ENCODE measurements around the gene CTXN1.
"Not testable (repeated sequence)": the region's sequence is repeated elsewhere in the genome, so short reads cannot be mapped to it uniquely, and the experiment has no call there.

The CTXN1 gene

DNA sequence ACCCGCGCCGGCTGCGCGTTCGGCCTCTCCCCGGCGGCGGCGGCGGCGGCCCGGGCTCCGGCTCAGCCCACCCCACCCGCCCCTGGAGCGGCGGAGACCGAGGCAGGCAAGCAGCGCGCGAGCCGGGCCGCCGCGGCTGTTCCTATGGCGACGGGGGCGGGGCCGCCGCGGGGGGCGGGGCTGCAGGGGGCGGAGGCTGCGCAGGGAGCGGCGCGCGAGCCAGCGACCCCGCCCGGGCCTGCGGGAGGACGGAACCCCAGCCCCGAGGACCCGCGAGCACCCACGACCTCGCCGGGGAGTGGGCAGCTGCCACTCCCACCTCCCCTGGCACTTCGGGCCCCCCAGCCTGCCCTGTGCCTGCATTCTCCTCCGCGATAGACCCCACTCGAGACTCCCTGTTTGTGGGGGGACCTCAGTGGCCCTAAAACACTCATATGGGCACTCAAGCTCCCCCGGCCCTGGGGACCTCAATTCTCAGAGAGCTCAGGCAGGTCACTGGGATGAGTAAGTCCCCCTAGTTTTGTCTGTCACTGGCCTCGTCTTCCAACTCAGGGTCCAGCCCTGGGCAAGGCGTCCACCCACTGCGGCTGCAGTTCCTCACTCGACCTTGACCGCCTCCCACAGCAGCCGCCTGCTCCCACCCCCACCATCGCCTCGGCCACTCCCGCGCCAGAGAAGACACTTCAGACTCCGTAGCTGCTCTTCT is at the start of gene CTXN1:
CTXN1 (minus strand) TSS at position 115 of the 706 bp plus-strand sequence. CDS start 597 bp downstream, outside the sequence.
- DNase-seq (ENCODE audit: low read depth), result peak; percentile 21

DNA sequence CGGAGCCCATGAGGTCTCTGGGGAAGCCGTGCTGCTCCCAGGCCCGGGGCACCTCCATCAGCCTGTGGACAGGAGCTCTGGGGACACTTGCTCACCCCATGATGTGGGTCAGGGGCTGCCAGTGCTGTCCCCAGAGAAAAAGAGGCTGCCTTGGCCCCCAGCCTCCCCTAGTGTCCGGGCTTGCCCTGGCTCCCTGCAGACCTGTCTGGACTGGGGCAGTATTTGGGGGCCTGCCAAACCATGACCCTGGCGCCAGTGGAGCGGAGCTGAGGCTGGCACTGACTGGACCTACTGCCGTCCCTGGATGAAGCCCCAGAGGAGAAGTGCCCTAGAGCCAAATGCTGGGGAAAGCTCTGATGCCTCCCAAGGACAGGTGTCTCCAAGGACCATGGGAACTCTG is 49.1 kb upstream of the CTXN1 start:
- no peak for DNase-seq (ENCODE audit: low read depth)

DNA sequence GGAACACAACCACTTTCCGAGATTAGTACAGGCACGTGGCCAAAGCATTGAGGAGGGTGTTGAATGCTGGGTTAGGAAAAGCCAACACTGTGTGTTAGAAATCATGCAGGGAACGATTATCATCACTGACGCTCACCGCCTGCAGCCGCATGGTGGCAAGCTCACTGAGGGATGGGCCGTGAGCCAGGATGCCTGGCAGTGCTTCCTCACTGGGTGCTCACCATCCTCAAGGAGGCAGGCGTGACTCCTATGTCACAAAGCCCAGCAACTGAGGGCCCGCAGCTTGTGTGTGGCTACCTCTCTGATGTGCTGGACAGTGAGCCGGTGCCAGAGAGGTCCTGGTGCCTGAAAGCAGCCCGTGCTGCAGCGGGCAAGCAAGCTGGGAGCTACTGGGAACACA is 47.9 kb upstream of the CTXN1 start:
- no peak for DNase-seq (ENCODE audit: low read depth)

DNA sequence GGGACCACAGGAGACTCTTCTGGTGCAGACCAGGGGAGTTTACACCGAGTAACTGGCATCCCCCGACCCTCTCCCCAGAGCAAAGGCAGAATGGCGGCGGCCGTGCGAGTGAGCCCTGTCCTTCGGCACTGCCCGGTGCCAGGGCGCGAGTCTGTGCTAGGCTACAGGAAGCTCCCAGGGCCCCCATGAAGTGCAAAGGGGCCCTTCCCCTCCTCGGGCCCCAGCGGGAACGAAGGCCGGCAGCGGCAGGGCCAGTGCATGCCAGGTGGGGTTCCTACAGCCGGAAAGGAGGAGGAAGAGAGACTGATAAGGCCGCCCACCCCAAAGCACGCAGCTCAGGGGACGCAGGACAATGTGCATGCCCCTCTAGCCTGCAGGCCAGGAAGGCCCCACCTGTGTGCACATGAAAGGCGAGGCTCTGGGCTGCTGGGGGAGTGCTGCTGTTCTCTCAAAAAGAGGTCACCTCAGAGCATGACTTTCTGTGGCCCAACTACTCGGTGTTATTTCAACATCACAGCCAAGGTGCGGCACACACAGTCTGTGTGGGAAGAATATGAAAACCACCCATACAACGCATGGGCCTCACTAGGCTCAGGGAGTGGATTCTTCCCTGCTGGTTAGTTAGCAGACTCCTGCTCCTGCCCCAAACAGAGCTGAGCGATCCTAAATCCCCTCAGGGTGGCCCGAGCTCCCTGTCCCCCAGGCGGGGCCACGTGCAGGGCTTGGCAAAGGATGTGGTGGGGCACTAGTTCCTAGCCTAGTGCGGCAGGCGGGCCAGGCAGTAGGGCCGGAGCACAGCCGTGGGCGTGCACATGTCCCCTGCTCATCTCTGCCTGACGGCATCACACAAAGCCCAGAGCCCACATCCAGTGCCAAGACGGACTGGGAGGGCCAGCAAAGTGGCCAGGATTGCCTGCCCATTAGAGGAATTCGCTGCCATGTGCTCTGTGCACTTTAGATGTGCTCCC is 45.9 kb upstream of the CTXN1 start:
- DNase-seq (ENCODE audit: low read depth), result no peak

DNA sequence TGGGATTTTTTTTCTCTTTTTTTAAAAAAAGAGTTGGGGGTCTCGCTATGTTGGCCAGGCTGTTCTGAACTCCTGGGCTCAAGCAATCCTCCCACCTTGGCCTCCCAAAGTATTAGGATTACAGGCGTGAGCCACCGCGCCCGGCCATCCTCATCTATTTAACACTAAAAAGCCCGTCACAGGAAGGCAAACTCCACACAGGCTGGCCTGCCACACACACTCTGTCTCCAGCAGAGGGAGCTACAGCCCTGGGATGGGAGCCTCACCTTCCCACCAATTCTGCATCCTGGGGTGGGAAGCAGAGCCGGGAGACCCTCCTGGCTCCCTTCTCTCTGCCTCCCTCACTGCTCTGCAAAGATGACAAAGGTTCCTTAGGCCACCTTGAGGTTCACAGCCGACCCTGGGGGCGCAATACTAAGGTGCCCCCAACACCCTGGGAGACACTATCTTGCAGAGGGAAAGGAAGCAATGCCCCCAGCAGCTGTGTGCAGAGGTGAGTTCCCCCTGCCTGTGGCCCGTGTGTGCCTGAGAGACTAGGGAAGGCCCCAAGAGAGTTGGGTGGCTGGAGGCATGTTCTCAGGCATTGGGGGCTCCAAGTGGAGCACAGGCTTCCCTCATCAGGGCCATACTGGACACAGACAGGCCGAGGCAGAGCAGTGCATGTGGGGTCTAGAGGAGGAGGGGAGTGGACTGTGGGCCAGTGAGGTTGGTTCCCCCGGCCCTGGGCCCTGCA is 44.9 kb upstream of the CTXN1 start:
- peak; percentile 13 for DNase-seq (ENCODE audit: low read depth)

DNA sequence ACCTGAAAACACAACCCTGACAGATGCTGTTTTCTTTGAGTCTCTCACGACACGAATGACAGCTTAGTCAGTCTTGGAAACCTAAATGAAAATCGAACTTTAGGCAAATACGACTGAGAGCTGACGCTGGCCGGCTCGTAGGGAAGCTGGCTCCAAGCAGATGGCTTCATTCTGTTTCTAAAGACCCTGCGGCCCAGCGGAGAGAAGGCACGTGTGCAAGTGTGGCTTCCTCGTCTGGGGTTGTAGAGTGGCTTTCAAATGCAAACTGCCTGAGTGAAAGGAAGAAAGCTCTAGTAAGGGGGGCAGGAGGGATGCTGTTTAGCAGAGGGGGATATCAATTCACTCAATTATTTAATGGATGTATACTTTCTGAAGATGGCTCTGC is 43.6 kb upstream of the CTXN1 start:
- no peak for DNase-seq (ENCODE audit: low read depth)

DNA sequence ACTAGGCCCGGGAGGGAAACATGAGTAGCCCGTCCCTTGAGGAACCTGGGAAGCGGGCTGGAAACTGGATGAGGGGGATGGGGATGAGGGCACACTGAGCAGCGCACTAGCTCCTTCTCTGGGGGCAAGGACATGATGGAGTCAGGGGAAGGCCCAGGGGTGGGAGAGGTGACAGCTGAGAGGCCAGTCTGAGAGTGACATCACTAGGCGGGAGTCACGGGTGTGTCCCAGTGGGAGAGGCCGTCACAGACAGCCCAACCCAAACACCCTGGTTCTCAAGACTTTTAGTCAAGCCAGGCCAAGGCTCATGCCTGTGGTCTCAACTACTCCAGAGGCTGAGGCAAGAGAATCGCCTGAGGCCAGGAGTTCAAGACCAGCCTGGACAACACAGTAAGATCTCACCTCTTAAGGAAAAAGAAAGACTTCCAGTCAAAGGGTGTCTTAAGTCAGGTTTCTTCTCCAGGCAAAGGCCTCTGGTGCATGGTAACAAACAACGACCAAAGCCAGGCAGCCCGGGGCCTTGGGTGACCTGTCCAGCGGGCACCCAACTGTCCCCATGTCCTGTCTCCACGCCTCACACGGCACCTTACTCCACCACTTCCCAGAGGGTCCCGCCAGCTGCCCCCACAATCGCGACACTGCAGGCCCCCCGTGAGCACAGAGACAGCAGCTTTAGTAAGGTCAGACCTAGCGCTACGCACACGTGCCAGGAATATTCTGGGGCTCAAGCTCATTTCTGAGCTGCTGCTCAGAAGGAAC is 43.0 kb upstream of the CTXN1 start:
- no peak for DNase-seq (ENCODE audit: low read depth)

DNA sequence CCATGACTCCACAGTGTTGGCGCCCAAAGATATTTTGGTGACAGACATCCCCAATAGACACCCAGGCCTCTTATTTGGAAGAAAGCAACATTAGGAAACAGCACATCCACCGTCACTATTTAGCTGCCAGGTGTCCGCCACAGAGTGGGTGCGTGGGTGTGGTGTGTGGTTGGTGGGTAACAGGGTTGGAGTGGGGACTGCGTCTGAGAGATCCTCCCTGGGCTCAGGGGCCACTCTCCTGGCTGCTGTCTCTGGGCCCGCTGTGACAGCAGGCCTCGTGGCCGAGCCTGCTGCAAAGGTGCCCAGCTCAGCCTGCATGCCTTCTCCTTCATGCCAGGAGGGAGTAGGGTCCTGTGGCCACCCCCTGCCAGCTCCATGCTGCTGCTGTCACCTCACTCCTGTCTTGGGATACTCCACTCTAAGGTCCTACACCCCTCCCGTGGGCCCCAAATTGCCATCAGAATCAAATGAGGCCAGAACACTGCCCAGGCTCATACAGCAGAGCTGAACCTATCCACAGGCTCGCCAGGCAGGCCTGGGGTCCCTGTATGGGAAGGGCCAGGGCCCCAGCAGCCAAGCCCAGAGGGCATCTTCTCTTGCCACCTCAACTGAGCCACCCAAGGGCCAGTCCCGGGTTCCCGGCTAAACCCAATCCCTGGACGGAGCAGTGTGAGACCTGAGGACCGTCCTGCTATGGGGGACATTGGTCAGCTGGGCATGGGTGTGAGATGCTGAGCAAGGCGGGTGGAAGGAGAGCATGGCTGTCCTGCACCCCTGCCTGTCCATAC is 42.3 kb upstream of the CTXN1 start:
- no peak for DNase-seq (ENCODE audit: low read depth)

DNA sequence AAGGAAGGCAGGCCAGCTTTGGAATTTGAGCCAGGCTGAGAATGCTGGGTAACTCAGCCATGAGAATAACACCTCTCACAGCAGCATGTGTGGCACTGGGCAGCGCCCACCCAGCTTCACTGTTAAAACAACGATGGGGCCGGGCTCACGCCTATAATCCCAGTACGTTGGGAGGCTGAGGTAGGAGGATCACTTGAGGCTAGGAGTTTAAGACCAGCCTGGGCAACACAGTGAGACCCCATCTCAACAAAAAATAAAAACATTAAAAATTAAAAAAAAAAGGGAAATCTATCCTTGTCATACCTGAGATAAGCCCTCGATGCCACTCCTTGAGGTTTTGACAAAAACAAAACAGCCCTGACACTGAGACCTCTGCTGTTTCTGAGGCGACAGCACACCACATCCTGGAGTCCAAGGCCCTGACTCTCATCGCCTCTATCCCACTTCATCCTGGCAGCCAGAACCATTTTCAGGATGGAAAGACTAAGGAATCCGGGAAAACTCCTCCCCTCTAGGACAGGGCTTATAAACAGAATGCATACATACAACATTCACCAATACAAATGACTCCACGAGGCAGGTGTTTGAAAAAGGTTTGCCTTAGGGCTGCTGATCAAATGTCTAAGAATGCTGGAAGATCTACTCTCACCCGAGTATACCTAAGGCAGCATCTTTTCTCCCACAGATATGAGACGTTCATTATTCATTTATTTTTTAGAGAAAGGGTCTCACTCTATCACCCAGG is 40.2 kb upstream of the CTXN1 start:
- DNase-seq (ENCODE audit: low read depth), result no peak

DNA sequence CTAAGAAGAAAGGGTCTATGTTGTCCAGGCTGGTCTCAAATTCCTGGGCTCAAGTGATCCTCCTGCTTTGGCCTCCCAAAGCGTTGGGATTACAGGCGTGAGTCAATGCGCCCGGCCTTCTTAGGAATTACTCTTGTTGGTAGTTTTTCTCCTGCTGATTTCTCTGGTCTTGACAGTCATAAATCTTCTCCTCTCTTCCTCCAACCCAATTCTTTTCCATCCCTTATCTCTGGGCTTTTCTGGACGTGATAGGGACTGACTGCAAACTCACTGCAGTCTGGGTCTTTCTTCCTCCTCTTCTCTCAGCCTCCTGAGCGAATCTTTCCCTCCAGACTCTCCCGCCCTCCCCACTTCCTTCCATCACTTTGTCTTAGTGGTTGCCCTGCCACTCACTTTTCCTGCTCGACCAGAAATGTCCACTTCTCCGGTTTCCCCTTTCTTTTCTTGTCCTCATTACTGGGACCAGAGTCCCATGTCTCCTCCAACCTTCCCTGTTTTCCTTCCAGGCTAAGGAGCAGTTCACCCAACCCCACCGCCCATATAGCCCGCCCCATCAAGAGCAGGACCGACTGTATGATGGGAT is 39.4 kb upstream of the CTXN1 start:
- DNase-seq (ENCODE audit: low read depth), result no peak

DNA sequence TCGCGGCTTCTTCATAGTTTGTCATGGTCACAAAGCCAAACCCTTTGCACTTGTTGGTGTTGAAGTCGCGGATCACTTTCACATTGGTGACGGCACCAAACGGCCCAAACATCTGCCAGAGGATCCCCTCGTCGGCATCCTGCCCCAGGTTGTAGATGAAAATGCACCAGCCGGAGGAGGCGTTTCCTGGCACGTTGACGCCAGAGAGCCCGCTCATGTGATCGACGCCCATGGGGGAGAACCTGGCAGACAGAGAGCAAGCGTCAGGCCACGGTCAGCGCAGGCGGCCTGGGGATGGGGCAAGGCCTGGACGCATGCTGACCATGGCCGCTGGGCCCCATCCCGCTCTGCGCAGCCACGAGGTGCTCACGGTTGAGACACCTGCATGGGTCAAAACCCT is 37.6 kb upstream of the CTXN1 start:
- no peak for DNase-seq (ENCODE audit: low read depth)

DNA sequence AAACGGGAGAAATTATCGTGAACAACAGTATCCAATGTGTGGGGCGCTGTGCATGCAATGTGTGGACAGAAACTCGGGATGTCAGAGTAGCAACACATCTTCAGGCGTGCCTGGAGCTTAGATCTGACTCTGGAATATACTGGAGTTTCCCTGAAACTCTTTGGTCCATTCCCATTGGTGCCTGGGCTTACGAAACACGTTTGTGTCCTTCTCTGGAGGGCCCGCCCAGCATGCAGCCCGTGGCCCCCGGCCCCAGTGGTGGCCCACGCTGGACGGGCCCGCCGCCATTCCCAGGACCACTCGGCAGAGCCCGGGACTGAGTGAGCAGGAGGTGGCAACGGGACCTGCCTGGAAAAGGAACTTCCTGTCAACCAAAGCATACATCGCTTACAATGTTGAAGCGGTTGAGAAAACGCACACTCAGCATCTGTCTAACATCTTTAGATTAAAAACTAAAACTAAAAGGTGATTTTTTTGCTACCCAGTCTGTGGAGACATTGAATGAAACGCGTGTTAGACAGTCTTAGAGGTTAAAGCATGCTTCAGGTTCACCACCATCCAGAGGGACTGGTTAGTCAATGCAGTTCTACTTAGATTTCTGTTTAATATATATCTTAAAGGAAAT is 36.8 kb upstream of the CTXN1 start:
- no peak for DNase-seq (ENCODE audit: low read depth)

DNA sequence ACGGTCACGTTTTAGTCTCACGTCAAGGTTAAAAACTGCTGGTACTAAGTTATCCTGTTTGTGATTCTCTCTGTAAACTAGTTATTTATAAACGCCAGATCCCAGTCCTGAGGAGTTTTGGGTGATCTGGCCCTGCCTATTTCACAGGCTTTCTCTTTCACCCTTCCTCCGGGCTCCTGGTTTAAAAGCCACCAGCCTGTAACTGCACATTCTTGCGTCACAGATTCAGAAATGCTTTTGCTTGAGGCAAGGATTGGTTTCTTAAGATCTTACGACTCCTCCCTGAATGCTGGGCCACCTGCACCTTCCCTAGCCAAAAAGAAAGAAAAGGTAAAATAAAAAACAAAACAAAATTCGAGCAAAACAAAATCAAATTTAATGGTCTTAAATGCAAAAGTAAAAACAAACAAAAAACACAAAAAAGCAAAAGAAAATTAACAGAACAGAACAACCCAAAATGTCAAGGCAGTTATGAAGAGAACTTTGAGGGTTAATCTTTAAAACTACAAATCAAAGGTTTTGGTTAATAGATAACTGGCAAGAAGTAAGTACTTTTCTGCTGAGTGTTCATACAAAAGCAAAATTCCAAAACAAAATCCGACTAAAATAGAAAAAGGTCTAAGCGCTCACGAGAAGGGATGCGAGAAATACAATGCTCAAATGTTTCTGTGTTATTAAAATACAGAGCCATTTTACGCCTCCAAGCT is 36.1 kb upstream of the CTXN1 start:
- DNase-seq (ENCODE audit: low read depth), result no peak

DNA sequence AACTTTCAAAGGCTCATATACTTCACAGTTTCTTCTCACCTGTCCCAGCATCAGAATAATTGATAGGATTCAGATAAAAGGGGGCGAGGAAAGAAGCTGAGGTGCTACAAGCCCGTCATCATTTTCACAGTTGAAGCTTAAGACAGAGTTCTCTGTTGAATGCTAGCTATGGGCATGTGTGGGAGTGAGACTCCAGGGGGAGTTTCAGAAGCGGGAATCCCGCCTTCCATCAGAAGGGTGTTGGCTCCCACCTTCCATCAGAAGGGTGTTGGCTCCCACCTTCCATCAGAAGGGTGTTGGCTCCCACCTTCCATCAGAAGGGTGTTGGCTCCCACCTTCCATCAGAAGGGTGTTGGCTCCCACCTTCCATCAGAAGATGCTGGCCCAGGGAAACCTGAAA is 35.1 kb upstream of the CTXN1 start:
- DNase-seq (ENCODE audit: low read depth), result not testable (repeated sequence)

DNA sequence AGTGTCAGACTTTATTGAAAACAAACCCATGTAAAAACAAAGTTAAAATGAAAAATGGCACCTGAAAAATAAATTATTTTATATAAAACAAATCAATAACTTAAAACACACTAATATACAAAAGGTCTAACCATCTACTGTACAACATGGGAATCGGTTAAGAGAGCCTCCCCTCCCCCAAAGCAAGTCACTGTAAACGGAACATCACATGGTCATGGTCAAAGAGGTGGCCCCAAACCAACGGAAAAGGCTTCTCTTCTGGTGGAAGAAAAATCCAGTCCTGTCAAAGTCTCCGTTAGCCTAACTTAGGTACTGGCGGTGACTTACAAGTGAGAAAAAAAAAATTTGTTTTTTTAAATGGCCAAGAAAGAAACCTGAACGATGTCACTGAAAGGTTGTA is 33.3 kb upstream of the CTXN1 start:
- no peak for DNase-seq (ENCODE audit: low read depth)

DNA sequence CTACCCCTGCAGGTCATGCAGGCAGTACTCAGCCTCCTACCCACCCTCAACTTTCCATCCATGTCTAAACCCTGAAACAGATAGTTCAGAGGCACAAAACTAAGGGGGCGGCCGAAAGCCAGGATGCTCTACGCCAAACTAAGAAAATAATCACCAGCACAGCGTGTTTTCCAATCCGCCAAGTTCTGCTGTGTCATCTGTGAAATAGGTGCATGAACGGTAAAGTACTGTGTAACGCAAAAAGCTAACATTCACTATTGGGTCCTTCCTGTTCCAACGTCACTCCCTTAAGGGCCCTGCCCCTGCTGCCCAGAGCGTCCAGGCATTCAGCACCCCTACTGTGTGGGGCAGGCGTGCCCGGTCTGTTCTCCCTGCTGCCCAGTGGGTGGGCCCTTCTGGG is 29.8 kb upstream of the CTXN1 start:
- DNase-seq (ENCODE audit: low read depth), result no peak

DNA sequence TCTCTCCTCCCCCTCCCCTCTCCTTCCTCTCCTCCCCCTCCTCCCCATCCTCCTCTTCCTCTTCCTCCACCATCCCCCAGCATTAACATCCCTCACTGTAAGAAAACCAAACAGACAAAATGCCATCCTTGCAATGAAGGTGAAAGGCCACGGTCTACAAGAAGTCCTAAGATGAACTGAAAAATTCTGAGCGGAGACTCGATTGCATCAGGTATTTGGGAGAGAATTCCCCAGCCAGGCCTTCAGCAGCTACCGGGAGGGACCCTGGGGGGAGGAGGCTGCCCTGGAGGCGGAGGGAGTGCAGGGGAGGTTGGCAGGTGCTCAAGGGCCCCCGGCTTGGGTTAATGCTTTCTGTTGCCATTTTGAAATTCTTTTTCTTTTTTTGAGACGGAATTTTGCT is 27.6 kb upstream of the CTXN1 start:
- DNase-seq (ENCODE audit: low read depth), result no peak

DNA sequence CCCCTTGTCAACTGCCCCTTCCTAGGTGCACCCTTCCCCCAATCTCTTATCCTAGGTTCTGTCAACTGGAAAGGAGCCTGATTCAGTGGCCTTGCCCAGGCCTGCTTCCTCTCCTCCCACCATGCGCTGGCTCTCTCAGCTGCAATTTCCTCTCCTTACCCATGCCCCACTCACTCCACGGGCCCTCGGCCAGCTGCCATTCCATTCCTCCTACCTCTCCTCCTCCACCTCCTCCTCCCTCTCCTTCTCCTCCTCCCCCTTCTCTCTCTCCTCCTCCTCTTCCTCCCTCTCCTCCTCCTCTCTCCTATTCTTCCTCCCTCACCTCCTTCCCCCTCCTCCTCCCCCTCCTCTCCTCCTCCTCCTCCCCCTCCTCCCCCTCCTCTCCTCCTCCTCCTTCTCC is 27.1 kb upstream of the CTXN1 start:
- DNase-seq (ENCODE audit: low read depth), result no peak

DNA sequence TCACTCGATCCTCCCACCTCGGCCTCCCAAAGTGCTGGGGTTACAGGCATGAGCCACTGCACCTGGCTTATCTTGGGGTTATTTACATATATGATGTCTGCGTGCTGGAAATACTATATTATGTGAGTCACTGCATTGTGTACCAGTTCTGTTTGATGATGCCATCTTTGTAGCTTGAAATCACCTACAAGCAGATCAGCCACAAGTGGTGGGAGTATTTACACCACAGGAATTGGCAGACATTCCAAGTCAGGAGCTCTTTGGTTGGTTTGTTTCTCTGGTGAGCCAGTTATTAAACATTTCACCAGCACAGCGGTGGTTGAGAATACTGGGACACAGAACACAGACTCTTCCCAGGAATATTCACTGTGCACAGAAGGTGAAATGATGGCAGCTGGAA is 22.0 kb upstream of the CTXN1 start:
- no peak for DNase-seq (ENCODE audit: low read depth)

Measured in fibroblast of gingiva (primary cell).